HepG2 (cell line): ENCODE measurements around the gene ZDHHC6. TPM values are rescaled to one million over a fixed set of nuclear protein-coding genes. Genes with fewer than 3 reads are reported as not detected.

Experiments used
- AKAP8 ChIP-seq: sonication (generic); formaldehyde crosslinking; IDR thresholded peaks from 2 replicates; pipeline ENCODE4 v1.5.1; 2020; ENCODE audit warnings: mild to moderate bottlenecking, missing genetic modification reagents
- CHD2 ChIP-seq: IDR thresholded peaks from 2 replicates; pipeline ENCODE4 v1.6.1; 2011; ENCODE audit warnings: low read depth, low read length, improper control_type of control experiment
- DNMT1 ChIP-seq: sonication (generic); formaldehyde crosslinking; IDR thresholded peaks from 2 replicates; pipeline ENCODE4 v1.5.1; 2020; ENCODE audit warnings: mild to moderate bottlenecking, missing genetic modification reagents
- HNF4G ChIP-seq, 2 experiments: sonication (generic) in 1 of 2; formaldehyde crosslinking in 1 of 2; IDR thresholded peaks; 2 replicates each; pipeline versions ENCODE4 v1.4.0 to v1.6.1; 2011 to 2020; ENCODE audit warnings: borderline replicate concordance in 2 of 2, low read depth in 2 of 2, mild to moderate bottlenecking in 2 of 2, low read length in 1 of 2, missing genetic modification reagents in 1 of 2, moderate library complexity in 1 of 2
- HNRNPL ChIP-seq: fragments of 200-400 bp; formaldehyde crosslinking; IDR thresholded peaks from 2 replicates; pipeline ENCODE4 v1.6.1; 2017; ENCODE audit warnings: mild to moderate bottlenecking, low read depth, low read length
- LBX2 ChIP-seq: sonication (generic); formaldehyde crosslinking; IDR thresholded peaks from 2 replicates; pipeline ENCODE4 v1.5.0; 2020; ENCODE audit warnings: missing genetic modification reagents, mild to moderate bottlenecking, borderline replicate concordance
- MXI1 ChIP-seq: IDR thresholded peaks from 3 replicates; pipeline ENCODE4 v1.6.1; 2012; ENCODE audit warnings: low read depth, low read length, inconsistent platforms, borderline replicate concordance
- NFRKB ChIP-seq: fragments of 450-650 bp; IDR thresholded peaks from 2 replicates; pipeline ENCODE4 v1.6.1; 2017
- NR2F6 ChIP-seq, 2 experiments: IDR thresholded peaks; 2 replicates each; pipeline ENCODE4 v1.6.1; 2016; ENCODE audit warnings: antibody characterized with exemption in 1 of 2, mild to moderate bottlenecking in 1 of 2
- ONECUT2 ChIP-seq: sonication (generic); formaldehyde crosslinking; IDR thresholded peaks from 2 replicates; pipeline ENCODE4 v1.4.0; 2020; ENCODE audit warnings: missing genetic modification reagents
- RBM22 ChIP-seq: fragments of 200-400 bp; formaldehyde crosslinking; optimal IDR thresholded peaks from 2 replicates; pipeline ENCODE3; 2017; ENCODE audit warnings: mild to moderate bottlenecking, low read length, moderate library complexity
- RCOR2 ChIP-seq: IDR thresholded peaks from 2 replicates; pipeline ENCODE4 v1.6.1; 2016; ENCODE audit warnings: missing biosample characterization, missing genetic modification reagents
- SOX13 ChIP-seq, 3 experiments: fragments of 450-650 bp in 1 of 3; sonication (generic) in 1 of 3; formaldehyde crosslinking in 1 of 3; IDR thresholded peaks in 2 of 3; conservative IDR thresholded peaks in 1 of 3; 2 replicates each; pipeline versions ENCODE4 v1.5.0 to v1.6.1; 2016 to 2020; ENCODE audit warnings: antibody characterized with exemption in 1 of 3, mild to moderate bottlenecking in 1 of 3, missing compliant biosample characterization in 1 of 3, missing genetic modification reagents in 1 of 3, moderate library complexity in 1 of 3
- SOX6 ChIP-seq, 2 experiments: fragments of 450-650 bp in 1 of 2; sonication (generic) in 1 of 2; formaldehyde crosslinking in 1 of 2; IDR thresholded peaks; 2 replicates each; pipeline versions ENCODE4 v1.4.0 to v1.6.1; 2017 to 2020; ENCODE audit warnings: antibody characterized with exemption in 1 of 2, mild to moderate bottlenecking in 1 of 2, missing genetic modification reagents in 1 of 2
- SRSF9 ChIP-seq: fragments of 200-400 bp; formaldehyde crosslinking; IDR thresholded peaks from 2 replicates; pipeline ENCODE4 v1.6.1; 2018; ENCODE audit warnings: borderline replicate concordance, mild to moderate bottlenecking, low read depth, low read length; ENCODE audit not compliant: insufficient read depth, poor library complexity, severe bottlenecking
- THAP9 ChIP-seq: sonication (generic); formaldehyde crosslinking; IDR thresholded peaks from 2 replicates; pipeline ENCODE4; 2020; ENCODE audit warnings: missing genetic modification reagents, mild to moderate bottlenecking, borderline replicate concordance
- THRA ChIP-seq: sonication (generic); formaldehyde crosslinking; IDR thresholded peaks from 2 replicates; pipeline ENCODE4 v1.4.0; 2020; ENCODE audit warnings: missing genetic modification reagents, borderline replicate concordance
- TOPORS ChIP-seq: sonication (generic); formaldehyde crosslinking; IDR thresholded peaks from 2 replicates; pipeline ENCODE4 v1.8.0; 2023; ENCODE audit warnings: mild to moderate bottlenecking, missing genetic modification reagents
- ZNF451 ChIP-seq: sonication (generic); formaldehyde crosslinking; IDR thresholded peaks from 2 replicates; pipeline ENCODE4 v1.5.0; 2020; ENCODE audit warnings: mild to moderate bottlenecking, missing genetic modification reagents
- ZNF558 ChIP-seq: sonication (generic); formaldehyde crosslinking; IDR thresholded peaks from 2 replicates; pipeline ENCODE4 v1.9.0; 2022; ENCODE audit warnings: mild to moderate bottlenecking, missing genetic modification reagents, borderline replicate concordance
- ZNF737 ChIP-seq: sonication (generic); formaldehyde crosslinking; IDR thresholded peaks from 2 replicates; pipeline ENCODE4 v1.5.0; 2020; ENCODE audit warnings: missing genetic modification reagents, mild to moderate bottlenecking, borderline replicate concordance
- ZSCAN22 ChIP-seq: sonication (generic); formaldehyde crosslinking; IDR thresholded peaks from 2 replicates; pipeline ENCODE4 v1.4.0; 2020; ENCODE audit warnings: mild to moderate bottlenecking, missing genetic modification reagents
- polyA plus RNA-seq, 8 experiments: library from polyadenylated mRNA; depleted of rRNA in 3 of 8; stranded (reverse) in 7 of 8; unstranded in 1 of 8; fragments of >200 nt; fragmentation: Illumina TruSeq in 4 of 8; extraction: Trizol in 4 of 8; gene quantifications; 2 replicates each; pipeline versions ENCODE4 v1.2.1 to v1.2.3, GENCODE V29; 2011 to 2016; ENCODE audit warnings: low read depth in 4 of 8, missing spikeins in 1 of 8, mixed read lengths in 1 of 8; ENCODE audit not compliant: insufficient read depth in 1 of 8
- total RNA-seq, 5 experiments: library from RNA; depleted of rRNA; stranded (reverse); fragments of >200 nt; fragmentation: Illumina TruSeq; extraction: Trizol; gene quantifications; 2 replicates each; pipeline ENCODE4 v1.2.3, GENCODE V29; 2016; ENCODE audit warnings: low read depth in 1 of 5
- TF ChIP-seq, protein P1 (sequence below): sonication (generic); formaldehyde crosslinking; IDR thresholded peaks from 2 replicates; pipeline ENCODE4 v1.4.0; 2020; ENCODE audit warnings: missing genetic modification reagents

ZDHHC6 gene
- total and polyA plus RNA-seq, 2 of the 13 experiments (the other 11 are each of a cell fraction or from before 2014, with no cell fraction given): 20.9 to 49.4 TPM

DNA sequence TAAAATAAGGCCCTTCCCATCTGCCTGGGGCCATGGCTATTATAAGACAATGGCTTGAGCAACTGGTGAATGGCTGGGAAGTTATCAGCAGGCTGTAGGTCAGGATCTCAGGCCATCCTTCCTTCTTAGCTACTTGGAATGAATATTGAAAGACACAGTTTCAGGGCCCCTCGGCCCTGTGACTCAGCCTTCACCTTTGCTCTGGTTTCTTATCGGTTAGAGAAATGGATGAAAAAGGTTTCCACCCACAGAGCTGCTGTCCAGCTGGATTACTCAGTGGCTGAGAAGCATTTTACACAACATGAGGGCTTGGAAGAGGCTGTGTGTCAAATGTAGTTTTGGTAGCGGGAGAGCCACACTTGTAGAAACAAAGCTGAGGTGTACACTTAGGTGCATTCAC, 63.4 kb downstream of the ZDHHC6 start (continued):
- TF ChIP-seq MXI1 (no peak; the same call in 2 of the 3 replicates), ONECUT2 (no peak), TOPORS (no peak), SOX6 (IDR thresholded peaks at IDR 0.05) (no peak), SOX6 (CRISPR knock-in tag; IDR thresholded peaks at IDR 0.05) (peak; percentile 33; the same call in 1 of the 2 replicates), ZNF737 (CRISPR knock-in tag) (no peak), SOX13 (IDR thresholded peaks at IDR 0.05) (no peak), SOX13 (CRISPR knock-in tag; conservative IDR thresholded peaks at IDR 0.05 in 1 of 2, IDR thresholded peaks at IDR 0.05 in 1 of 2) (peak in 1 of 2 experiments; percentile 26; a peak in 2 of 4 replicates), THAP9 (no peak), HNF4G (IDR thresholded peaks at IDR 0.05; ENCODE audit: borderline replicate concordance, low read depth, low read length) (peak; percentile 19; the same call in 1 of the 2 replicates), HNF4G (CRISPR knock-in tag; IDR thresholded peaks at IDR 0.05; ENCODE audit: borderline replicate concordance, low read depth) (no peak), SRSF9 (no peak), LBX2 (CRISPR knock-in tag) (no peak), RBM22 (peak; percentile 66), ZSCAN22 (CRISPR knock-in tag) (no peak), NFRKB (no peak), NR2F6 (IDR thresholded peaks at IDR 0.05) (peak; percentile 38; the same call in 1 of the 2 replicates), NR2F6 (CRISPR knock-in tag; IDR thresholded peaks at IDR 0.05) (no peak), ZNF558 (CRISPR knock-in tag) (no peak), AKAP8 (CRISPR knock-in tag) (no peak), CHD2 (no peak), HNRNPL (no peak), THRA (CRISPR knock-in tag) (no peak), RCOR2 (CRISPR knock-in tag) (0 out of 2 replicates have a peak, but pooled peaks have one; percentile 31), DNMT1 (CRISPR knock-in tag) (no peak), ZNF451 (CRISPR knock-in tag) (no peak)
- TF ChIP-seq, protein P1, sequence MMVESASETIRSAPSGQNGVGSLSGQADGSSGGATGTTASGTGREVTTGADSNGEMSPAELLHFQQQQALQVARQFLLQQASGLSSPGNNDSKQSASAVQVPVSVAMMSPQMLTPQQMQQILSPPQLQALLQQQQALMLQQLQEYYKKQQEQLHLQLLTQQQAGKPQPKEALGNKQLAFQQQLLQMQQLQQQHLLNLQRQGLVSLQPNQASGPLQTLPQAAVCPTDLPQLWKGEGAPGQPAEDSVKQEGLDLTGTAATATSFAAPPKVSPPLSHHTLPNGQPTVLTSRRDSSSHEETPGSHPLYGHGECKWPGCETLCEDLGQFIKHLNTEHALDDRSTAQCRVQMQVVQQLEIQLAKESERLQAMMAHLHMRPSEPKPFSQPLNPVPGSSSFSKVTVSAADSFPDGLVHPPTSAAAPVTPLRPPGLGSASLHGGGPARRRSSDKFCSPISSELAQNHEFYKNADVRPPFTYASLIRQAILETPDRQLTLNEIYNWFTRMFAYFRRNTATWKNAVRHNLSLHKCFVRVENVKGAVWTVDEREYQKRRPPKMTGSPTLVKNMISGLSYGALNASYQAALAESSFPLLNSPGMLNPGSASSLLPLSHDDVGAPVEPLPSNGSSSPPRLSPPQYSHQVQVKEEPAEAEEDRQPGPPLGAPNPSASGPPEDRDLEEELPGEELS (CRISPR knock-in tag): peak; percentile 37; the same call in 1 of the 2 replicates
